SHP77 (cell line): ENCODE data around the gene STK39.
"Not testable (repeated sequence)": the region's sequence is repeated elsewhere in the genome, so short reads cannot be mapped to it uniquely, and the experiment has no call there.

Experiments
- DNase-seq, 2 experiments: peaks; one replicate each; lab custom pipeline; 2025; lab: John Stamatoyannopoulos, UW

Gene STK39

DNA sequence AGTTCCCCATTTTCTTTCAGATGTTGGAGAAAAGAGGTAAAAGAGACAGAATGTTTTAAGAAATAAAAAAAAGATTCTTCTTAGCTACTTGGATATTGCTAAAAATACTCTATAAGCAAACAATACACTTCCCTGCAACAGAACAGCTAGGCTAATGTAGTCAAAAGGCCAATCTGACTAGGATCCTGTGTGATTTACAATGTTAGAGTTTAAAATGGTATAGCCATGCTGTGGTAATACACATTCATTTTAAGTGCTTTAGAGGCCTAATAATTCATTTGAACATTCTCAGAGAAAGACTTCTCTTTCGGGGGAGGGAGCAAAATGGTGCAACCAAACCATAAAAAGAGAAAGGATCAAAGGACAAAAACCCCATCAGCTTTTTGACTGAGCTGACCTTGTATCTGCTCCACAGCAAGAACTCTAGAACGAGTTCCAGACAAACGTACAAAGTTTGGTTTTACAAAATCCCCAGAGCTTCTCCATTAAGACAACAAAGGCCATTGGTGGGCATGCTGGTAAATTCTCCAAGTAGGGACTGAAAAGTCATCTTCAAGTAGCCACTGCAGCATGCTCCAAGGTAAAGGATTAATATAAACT lies 200.2 kb downstream of the STK39 start:
- DNase-seq, result no peak

DNA sequence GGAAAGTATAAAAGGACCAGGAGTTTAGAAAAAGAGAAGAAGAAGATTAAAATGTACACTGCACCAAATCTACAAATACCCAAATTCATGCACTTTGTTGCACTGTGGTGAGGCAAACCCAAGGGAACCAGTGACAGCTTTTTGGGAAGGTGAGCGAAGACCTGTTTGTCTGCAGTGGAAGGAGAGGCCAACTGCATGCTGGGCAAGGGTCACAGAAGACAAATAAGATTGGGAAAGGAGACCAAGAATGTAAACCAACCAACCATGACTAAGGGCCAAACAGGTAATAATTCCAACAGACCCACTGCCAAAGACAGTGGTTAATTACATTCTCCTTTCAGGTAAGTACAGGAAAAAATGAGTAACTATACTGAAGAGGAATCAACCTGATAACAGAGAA lies 202.8 kb downstream of the STK39 start:
- DNase-seq, result no peak

- no peak for DNase-seq
Measured at GRCh38 chr2:168044176-168044575, 203.2 kb downstream of the STK39 start.

- not testable (repeated sequence) for DNase-seq
Measured at GRCh38 chr2:168042127-168042824, 205.1 kb downstream of the STK39 start.

GRCh38 chr2:168039881-168040280 lies 207.5 kb downstream of the STK39 start:
- no peak for DNase-seq

GRCh38 chr2:168037778-168038177 lies 209.6 kb downstream of the STK39 start:
- no peak for DNase-seq

DNA sequence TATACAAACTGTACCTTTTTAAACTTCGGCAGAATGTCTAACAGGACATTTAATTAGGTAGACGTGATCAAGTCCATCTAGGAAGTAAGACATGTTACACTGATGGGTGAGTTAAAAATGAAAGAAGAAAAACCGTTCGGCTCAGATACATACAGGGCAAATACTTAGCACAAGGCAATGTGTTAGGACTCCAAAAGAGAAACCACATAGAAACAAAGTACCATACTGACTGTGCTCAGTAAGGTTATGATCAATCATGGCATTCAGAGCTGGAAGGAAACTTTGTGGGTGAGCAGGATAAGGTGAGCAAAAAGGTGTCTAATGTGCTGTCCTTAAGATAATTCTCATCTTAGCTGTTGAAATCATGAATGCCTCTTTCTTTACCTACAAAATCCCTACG lies 211.9 kb downstream of the STK39 start:
- no peak for DNase-seq

GRCh38 chr2:168034616-168035015 lies 212.8 kb downstream of the STK39 start:
- no peak for DNase-seq

DNA sequence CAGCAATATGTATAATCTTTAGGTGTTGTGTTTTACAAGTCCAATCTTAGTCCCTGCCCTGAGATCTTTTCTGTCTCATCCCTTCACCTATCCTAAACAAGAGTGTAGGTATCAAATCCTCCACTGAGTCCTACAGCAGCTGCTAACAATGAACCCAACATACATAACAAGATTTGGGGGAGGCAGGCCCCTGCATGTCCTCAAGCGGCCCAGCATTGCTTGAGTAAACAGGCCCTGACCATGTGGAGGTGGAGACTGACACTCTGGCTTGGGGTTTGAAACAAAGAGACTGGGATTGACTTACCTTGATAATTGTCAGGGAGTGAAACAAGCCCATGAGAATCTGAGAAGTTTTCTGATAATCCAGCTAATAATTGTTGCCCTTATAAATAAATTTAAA lies 213.4 kb downstream of the STK39 start:
- DNase-seq, result no peak

GRCh38 chr2:168032091-168032490 lies 215.3 kb downstream of the STK39 start:
- DNase-seq, result no peak

DNA sequence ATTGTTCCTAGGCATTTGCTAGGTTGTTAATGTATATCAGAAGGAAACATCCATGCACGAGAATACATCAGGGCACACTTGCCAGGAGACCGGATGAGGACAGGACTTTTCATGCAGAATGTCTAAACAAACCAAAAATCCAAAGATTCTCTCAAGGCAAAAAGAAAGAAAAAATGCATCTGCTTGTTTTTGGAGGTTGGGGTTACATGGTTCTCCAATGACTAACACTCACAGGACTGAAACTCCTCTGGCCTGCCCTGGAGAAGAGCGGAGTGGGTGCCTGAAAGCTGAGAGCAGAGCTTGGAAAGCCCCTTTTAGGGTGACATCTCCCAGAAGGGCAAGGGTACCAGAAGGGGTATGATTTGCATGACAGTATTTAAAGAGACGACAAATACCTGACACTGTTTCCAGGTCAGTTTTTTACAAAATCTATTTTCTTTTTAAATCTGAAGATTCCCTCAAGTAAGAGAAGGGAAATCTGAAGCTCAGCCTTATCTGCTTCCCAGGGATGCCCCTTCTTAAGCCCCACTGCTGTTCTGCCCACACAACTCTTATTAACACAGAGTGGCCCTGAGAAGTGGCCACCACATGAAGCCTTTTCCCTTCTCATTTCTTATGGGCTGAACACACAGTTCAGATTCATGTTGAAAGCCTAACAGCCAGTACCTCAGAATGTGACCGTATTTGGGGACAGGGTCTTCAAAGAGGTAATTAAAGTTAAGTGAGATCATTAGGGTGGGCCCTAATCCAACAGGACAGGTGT lies 216.4 kb downstream of the STK39 start:
- DNase-seq, result no peak

- DNase-seq, result no peak
Measured at GRCh38 chr2:168029071-168029470, 218.3 kb downstream of the STK39 start.

- DNase-seq, result no peak
Measured at GRCh38 chr2:168028362-168028761, 219.0 kb downstream of the STK39 start.

DNA sequence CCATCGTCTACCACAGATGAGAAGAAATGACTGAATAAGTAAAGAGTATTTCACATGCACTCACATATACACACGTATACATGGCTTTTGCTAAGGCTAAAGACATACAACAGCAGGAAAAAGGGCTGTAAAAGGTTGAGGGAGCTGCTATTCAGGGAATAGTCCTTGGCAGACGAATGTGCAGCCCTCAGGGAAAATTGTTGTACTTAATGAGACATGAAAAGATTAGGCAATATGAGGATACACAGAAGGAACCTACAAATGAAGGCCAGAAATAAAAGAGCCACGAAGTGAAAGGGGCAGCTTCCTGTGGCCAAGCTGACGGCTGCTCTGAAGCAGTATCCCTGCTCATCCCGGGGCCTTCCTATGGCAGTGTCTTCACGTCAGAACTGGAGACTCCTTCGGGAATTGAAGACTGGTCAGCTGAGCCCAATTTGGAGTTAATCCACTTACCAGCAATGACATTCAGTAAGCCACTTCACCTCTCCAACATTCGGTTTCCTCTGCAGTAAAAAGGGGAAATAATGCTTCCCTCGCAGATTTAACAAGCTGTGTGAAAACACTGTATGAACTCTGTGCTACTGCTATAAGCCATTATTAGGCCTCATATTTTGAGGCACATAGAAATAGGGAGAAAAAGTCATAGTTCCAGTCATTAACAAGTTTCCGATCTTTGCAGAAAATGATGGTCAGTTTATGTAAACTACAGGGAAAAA lies 221.8 kb downstream of the STK39 start:
- no peak for DNase-seq

- DNase-seq, result no peak
Measured at GRCh38 chr2:168024459-168024858, 222.9 kb downstream of the STK39 start.

GRCh38 chr2:168021800-168022587 lies 225.4 kb downstream of the STK39 start:
- no peak for DNase-seq

GRCh38 chr2:168015274-168015953 lies 232.0 kb downstream of the STK39 start:
- DNase-seq, result no peak

DNA sequence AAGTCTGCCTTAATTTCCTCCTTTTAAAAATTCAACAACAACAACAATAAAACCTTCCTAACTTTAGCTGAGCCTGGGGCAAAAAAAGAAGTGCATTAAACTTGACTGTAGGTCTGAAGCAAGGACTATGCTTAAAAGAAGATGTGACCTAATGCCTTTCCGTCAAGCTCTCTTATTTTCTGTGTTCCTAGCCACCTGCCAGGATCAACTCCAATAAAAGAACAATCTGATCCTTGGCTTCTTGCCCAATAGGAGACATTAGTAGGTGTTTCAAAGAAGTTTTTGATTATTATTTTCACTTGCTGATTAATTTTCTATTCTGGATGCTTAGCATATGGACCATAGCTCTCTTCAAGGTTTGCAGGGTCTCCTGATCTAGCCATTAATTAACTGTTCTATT lies 237.5 kb downstream of the STK39 start:
- DNase-seq, result no peak

DNA sequence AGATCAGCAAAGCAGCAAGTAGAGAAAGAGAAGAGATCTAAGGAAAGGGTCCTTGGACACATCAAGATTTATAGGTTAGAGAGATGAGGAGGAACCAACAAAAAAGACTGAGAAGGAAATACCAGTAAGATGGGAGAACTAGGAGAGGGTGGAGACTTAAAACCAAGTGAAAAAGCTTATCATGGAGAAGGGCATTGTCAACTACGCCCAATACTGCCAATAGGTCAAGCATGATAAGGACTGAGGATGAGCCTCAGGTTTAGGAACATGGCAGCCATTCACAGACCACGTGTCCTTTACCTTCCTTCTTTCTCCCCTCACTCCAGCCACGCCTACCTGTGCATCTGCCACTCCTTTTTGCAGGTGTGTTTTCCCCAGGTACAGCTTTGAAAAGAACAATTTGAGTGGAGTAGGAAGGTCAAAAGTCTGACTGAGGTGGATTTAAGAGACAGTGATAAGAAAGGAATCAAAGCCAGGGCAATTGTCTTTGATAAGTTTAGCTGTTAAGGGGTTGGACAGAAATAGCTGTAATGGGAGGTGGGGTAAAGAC lies 238.7 kb downstream of the STK39 start:
- no peak for DNase-seq

DNA sequence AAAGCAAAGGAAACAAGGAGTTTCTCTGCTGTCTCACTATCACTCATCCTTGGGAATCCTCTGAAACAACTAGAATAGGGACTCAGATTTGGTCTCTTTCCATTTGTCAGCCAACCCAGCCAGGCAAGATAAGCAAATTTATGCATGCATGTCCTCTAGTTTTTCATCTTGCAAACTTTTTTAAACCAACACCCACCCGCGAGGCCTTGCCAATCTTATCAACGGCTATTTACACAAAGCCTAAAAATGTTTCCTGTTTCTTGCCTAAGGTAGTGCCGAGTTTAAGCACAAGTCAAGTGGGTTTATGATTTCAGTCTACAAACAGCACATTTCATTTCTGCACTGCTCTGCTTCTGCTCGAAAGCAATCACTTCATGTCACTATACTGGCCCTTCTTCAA lies 240.9 kb downstream of the STK39 start:
- no peak for DNase-seq

GRCh38 chr2:168005586-168005985 lies 241.8 kb downstream of the STK39 start:
- no peak for DNase-seq
